Mucosa of descending colon (tissue), 3 donors: Measurements from ENCODE around the gene CCDC57. TPM values are rescaled to one million over a fixed set of nuclear protein-coding genes. Genes with fewer than 3 reads are reported as not detected.

Experiments used
- ATAC-seq: fragments of 200-7000 bp; cut with Tn5 transposase; one replicate; pipeline ENCODE4 v1.9.1; 2020; ENCODE audit warnings: mild to moderate bottlenecking, moderate library complexity
- DNase-seq, 3 donors: peaks; one replicate each; pipeline ENCODE4 v3.0.0-alpha.2; 2020
- H3K36me3 ChIP-seq: fragments of 200-600 bp; one replicate; pipeline ENCODE4 v1.8.0; 2021; ENCODE audit warnings: low read depth, mild to moderate bottlenecking
- H3K4me1 ChIP-seq: fragments of 200-600 bp; one replicate; pipeline ENCODE4 v1.8.0; 2021; ENCODE audit warnings: low read depth, mild to moderate bottlenecking
- H3K4me3 ChIP-seq: fragments of 200-600 bp; one replicate; pipeline ENCODE4 v1.8.0; 2021; ENCODE audit warnings: mild to moderate bottlenecking
- H3K9me3 ChIP-seq: fragments of 200-600 bp; one replicate; pipeline ENCODE4 v1.8.0; 2021; ENCODE audit warnings: mild to moderate bottlenecking
- intact Hi-C, 2 donors: fragments of 100-400 bp; cut with DNase I in 1 of 2; cut with micrococcal nuclease in 1 of 2; formaldehyde crosslinking; loops; one replicate each; pipeline versions ENCODE4 v1.11.0 to v1.11.1; 2022; cut with DNase I, micrococcal nuclease
- total RNA-seq, 3 donors: library from RNA; stranded (reverse); fragmentation: NEBNext Ultra II Directional in 2 of 3; extraction: Animal tissue kit (Norgen Biotek cat#: 25700) in 2 of 3; gene quantifications; one replicate each; pipeline versions ENCODE4 v1.2.1 to v1.2.4, GENCODE V29; 2021 to 2023
- TF ChIP-seq, protein P1 (sequence below): fragments of 200-600 bp; IDR thresholded peaks from one replicate; pipeline ENCODE4 v1.8.0; 2022; ENCODE audit warnings: antibody characterized with exemption, mild to moderate bottlenecking
- donor health status: DM: no; HTN: no; CAD: no; lungs with moderate emphysema.
- donor health status: DM: no; HTN: no; CAD: no.
- donor health status: DM: no; HTN: yes; CAD: no.

CCDC57 gene
- total RNA-seq, 3 donors from 2014 or later = 41.3 to 46.3 (median 45.4) TPM

DNA sequence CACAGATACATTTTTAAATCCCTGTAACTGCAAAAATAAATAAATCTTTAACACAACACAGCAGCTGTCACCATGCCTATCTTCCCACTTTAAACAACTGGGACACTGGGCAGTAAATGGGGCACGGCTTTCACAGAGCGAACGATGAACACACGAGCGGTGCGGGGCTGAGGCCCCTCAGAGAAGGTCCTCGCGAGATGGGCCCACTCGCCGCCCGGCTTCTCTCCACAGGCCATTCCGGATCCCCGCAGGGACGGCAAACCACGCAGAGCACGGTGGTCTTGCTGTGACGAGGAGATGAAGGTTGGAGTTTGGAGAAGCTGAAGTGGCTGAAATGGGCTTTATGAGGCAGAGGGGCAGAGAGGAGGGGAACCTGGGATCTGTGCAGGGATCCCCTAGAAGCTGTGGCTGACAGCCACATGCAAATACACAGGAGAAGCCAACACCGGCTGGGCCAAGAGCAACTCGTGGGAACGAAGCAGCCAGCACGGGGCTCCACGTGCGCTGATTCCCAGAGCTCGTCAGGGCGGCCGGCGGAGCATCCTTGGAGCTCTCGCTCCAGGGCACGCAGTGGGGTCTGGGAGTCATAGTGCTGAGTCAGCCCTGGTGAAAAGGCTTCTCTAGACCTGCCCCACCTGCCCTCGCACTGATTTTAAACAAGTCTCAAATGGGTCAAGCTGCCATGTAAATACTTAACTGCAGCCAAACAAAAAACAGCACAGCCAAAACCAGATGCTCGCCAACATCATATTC is 31.7 kb downstream of the CCDC57 start:
- Histone ChIP-seq H3K4me1 (peaks cover 3% of the 10 kb centered on the region), H3K9me3 (no peaks in the 10 kb centered on the region), H3K4me3 (no peak overlapping the region), H3K36me3 (no peaks in the 10 kb centered on the region)
- TF ChIP-seq, protein P1, sequence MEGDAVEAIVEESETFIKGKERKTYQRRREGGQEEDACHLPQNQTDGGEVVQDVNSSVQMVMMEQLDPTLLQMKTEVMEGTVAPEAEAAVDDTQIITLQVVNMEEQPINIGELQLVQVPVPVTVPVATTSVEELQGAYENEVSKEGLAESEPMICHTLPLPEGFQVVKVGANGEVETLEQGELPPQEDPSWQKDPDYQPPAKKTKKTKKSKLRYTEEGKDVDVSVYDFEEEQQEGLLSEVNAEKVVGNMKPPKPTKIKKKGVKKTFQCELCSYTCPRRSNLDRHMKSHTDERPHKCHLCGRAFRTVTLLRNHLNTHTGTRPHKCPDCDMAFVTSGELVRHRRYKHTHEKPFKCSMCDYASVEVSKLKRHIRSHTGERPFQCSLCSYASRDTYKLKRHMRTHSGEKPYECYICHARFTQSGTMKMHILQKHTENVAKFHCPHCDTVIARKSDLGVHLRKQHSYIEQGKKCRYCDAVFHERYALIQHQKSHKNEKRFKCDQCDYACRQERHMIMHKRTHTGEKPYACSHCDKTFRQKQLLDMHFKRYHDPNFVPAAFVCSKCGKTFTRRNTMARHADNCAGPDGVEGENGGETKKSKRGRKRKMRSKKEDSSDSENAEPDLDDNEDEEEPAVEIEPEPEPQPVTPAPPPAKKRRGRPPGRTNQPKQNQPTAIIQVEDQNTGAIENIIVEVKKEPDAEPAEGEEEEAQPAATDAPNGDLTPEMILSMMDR = no peak
- no peak for ATAC-seq
- intact Hi-C loops = no loop called here
- peak in 1 of 3 donors; percentile 32 for DNase-seq

DNA sequence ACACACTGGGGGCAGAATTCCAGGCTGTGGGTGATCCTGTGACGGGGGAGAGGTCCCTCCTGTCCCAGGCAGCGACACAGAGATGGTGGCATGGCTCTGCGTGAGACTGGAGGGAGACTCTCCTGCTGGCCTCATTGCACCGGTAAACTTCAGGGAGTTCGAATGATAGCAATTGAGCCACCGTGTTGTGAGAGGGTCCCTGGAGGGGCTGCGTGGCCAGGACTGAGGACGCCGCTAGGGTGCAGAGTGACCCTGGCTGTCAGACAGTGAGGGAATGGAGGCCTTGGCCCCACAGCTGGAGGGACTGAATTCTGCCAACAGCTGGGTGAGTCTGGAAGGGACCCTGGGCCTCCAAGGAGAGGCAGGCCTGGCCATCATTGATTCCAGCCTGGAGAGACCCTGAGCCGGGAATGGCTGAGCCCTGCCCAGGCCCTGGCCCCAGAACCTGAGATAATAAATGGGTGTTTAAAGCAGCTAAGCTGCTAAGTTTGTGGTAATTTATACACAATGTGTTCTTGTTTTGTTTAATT is 32.6 kb downstream of the CCDC57 start:
- Histone ChIP-seq H3K4me1 (peaks cover 3% of the 10 kb centered on the region), H3K4me3 (no peak overlapping the region), H3K36me3 (no peaks in the 10 kb centered on the region), H3K9me3 (no peaks in the 10 kb centered on the region)
- intact Hi-C loops = no loop called here
- no peak for ATAC-seq
- TF ChIP-seq, protein P1 = no peak
- DNase-seq = peak in 1 of 3 donors; percentile 20

DNA sequence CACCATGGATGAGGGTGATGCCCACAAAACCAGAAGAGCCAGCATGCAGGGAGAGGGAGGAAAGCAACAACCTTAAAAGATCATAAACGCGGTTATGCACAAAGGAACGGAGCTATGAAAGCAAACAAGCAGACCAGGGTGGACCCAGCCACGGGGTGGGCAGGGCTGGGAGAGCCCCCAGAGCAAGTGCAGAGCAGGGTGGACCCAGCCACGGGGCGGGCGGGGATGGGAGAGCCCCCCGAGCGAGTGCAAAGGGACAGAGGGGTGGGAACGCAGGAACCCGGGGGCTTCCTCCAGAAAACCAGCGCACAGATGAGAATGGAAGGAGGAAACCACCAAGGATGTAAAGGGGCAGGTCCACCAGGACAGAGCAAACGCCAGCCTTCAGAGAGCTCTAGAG is 33.2 kb downstream of the CCDC57 start:
- Histone ChIP-seq H3K4me3 (no peak overlapping the region), H3K4me1 (peaks cover 3% of the 10 kb centered on the region), H3K36me3 (no peaks in the 10 kb centered on the region), H3K9me3 (no peaks in the 10 kb centered on the region)
- ATAC-seq (no peak), DNase-seq (no peak)
- TF ChIP-seq, protein P1 = no peak
- intact Hi-C loops = no loop called here

DNA sequence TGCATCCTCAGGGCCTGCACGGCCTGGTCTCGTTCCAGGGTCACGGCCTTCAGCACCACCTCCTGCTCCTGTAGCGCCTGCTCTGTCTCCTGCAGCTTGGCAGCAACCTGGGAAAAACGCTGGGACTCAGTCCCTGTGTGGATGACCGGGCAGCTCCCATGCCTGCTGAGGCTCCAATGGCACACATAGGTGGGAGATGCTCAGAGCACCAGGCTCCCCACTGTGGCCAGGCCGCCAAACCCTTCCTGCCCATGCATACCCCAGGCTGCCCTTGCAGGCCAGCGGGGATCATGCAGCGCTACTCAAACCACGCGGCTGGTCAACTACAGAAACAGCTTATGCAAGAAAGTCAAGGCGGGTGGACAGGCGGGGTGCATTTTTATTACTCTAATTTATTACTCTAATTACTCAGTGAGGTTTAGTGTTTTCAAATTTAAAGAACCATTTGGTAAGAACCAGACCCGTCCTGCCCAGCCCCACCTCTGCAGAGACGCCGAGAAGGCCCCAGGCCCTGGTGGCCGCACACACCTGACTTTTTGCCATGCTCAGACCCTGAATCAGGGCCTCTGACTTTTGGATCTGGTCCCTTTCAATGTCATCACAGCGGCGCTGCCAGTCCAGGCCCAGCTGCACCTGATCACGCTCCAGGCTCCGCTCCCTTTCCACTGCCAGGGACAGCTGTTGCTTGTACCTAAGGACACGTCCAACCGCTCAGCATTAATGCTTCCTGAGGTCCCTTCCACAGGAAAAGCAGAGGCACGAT is 34.0 kb downstream of the CCDC57 start:
- intact Hi-C loops = no loop called here
- no peaks in the 10 kb centered on the region for H3K9me3 ChIP-seq
- H3K4me1 ChIP-seq = peaks cover 3% of the 10 kb centered on the region
- H3K36me3 ChIP-seq = no peaks in the 10 kb centered on the region
- ATAC-seq (no peak), DNase-seq (peak in 1 of 3 donors; percentile 39)
- TF ChIP-seq, protein P1 = no peak
- H3K4me3 ChIP-seq = no peak overlapping the region

DNA sequence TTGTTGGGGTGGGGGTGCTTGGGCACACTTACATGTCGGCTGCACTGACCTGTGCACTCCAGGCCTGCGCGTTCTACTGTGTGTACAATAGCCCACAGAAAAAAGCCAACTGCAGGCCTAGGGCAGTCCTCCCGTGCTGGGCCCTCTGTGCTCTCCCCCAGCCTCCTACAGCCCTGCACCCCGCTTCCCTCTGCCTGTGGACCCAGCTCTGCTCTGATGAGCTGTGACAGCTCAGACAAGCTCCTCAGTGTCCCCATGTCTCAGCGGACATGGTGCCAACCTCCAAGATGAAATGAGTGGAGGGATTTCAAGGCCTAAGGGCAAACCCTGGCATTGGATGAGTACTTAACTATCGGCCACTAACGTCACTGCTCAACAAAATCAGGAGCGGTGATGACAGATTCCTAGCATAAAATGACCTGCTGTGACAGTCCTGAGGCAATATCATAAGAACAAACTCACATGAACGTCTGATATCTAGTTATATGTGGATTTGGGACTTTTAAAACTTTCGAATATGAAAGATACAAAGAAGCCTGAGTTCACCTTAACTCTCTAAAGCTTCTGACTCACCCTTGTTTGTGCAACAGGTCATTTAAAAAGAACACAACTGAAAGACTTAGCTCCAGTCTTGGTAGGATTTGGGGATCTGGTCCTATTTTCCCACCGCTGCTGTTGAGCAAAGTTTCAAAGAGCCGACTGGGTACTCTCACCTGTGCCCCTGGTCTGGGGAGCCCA is 34.7 kb downstream of the CCDC57 start:
- TF ChIP-seq, protein P1 = no peak
- H3K4me3 ChIP-seq = no peak overlapping the region
- ATAC-seq = no peak
- no peaks in the 10 kb centered on the region for H3K9me3 ChIP-seq
- DNase-seq = no peak
- H3K36me3 ChIP-seq = no peaks in the 10 kb centered on the region
- H3K4me1 ChIP-seq = peaks cover 3% of the 10 kb centered on the region
- intact Hi-C loops = no loop called here
